SK-N-SH (cell line): ENCODE measurements around the gene PRM1.

ENCODE experiments used
- EP300 ChIP-seq, 2 experiments: IDR thresholded peaks; 2 replicates each; pipeline versions ENCODE4 v1.4.0 to v1.6.1; 2012; ENCODE audit warnings: borderline replicate concordance in 1 of 2, low read depth in 1 of 2, low read length in 1 of 2
- EZH2phosphoT487 ChIP-seq: fragments of 200-600 bp; sonication (generic); IDR thresholded peaks from 2 replicates; pipeline ENCODE4 v1.6.1; 2017; ENCODE audit warnings: low read depth, mixed run types, mild to moderate bottlenecking, antibody characterized with exemption, moderate library complexity, borderline replicate concordance
- GABPA ChIP-seq: IDR thresholded peaks from 2 replicates; pipeline ENCODE4 v1.4.0; 2012; ENCODE audit warnings: low read depth, mild to moderate bottlenecking
- MXI1 ChIP-seq: IDR thresholded peaks from 2 replicates; pipeline ENCODE4 v1.6.1; 2012; ENCODE audit warnings: mild to moderate bottlenecking, low read depth, low read length, improper control_type of control experiment
- TF ChIP-seq, protein P1 (sequence below): fragments of 200-600 bp; sonication (generic); IDR thresholded peaks from 2 replicates; pipeline ENCODE4 v1.6.1; 2017; ENCODE audit warnings: antibody characterized with exemption, mild to moderate bottlenecking, moderate library complexity

DNA sequence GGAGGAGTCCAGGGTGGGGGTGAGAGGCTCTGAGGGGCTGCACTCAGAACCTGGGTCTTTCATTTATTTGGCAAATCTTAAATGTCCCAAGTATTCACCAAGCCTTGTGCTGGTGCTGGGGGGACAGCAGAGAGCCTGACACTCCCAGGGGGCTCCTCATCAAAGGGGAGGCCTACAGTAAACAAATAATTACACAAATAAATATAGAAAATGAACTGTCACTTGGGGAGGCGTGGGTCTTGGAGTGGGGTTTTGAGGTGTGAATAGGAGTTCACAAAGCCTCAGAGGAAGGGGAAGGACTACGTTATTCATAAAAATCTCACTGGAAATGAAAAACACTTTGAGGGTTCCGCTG, 15.2 kb upstream of the PRM1 start:
- TF ChIP-seq GABPA (no peak), EZH2phosphoT487 (no peak), EP300 (IDR thresholded peaks at IDR 0.05; ENCODE audit: borderline replicate concordance in 1 of 2, low read depth in 1 of 2, low read length in 1 of 2) (no peak), MXI1 (no peak)
- TF ChIP-seq, protein P1, sequence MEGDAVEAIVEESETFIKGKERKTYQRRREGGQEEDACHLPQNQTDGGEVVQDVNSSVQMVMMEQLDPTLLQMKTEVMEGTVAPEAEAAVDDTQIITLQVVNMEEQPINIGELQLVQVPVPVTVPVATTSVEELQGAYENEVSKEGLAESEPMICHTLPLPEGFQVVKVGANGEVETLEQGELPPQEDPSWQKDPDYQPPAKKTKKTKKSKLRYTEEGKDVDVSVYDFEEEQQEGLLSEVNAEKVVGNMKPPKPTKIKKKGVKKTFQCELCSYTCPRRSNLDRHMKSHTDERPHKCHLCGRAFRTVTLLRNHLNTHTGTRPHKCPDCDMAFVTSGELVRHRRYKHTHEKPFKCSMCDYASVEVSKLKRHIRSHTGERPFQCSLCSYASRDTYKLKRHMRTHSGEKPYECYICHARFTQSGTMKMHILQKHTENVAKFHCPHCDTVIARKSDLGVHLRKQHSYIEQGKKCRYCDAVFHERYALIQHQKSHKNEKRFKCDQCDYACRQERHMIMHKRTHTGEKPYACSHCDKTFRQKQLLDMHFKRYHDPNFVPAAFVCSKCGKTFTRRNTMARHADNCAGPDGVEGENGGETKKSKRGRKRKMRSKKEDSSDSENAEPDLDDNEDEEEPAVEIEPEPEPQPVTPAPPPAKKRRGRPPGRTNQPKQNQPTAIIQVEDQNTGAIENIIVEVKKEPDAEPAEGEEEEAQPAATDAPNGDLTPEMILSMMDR: no peak
